ENCODE measurements around the gene NFIB.

The NFIB gene

DNA sequence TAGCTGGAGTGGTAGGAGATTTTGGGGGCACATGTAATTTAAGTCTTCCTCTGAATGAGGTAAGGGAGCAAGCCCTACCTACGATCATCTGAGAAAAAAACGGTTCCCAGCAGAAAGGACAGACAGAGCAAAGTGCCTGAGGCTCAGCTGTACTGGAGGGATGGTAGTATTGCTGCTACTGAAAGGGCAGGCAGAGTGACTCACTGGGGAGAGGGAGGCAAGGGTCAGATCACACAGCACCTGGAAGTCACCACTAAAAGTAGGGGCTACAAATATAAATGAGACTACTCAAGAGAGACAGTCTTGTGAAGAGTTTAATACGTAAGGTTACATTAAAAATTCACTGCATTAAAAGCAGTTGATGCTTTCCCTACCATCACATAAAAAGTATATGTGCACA, 75.9 kb downstream of the NFIB start:
- no peak for DNase-seq

DNA sequence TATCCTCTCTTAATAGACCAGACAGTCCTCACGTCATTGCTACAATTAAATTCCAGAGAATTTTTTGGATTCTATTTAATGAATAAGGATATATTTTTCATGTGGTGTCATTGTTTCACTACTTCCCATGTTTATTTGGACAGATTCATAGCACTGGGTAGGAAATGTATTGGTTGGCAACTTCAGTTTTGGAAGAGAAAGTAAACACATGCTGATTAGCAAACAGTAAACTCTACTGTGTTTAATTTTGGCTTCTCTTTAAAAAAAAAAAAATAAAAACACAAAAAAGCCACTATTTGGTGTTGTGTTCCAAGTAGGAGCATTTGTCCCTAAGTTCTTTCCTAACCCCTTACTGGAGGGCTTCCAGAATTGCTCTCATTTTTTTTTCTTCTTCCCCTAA, 77.3 kb downstream of the NFIB start:
- no peak for DNase-seq

DNA sequence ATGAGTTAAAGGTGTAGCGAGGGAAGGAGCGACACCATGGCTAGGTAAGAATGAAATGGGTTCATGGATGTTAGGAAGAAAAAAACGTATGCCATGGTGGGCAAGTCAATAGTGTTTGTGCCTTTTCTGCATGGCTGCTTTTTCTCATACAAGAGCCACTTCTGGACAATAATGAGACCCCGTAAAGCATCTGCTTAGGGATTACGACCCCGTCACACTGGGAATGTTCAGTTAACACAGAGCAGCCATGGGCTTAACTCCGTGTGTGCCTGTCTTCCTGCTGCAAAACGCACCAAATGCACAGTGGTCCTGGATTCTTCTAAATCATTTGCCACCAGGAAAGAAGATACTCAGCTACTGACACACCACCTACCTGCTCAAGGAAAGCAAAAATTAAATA, 81.8 kb downstream of the NFIB start:
- DNase-seq: no peak

DNA sequence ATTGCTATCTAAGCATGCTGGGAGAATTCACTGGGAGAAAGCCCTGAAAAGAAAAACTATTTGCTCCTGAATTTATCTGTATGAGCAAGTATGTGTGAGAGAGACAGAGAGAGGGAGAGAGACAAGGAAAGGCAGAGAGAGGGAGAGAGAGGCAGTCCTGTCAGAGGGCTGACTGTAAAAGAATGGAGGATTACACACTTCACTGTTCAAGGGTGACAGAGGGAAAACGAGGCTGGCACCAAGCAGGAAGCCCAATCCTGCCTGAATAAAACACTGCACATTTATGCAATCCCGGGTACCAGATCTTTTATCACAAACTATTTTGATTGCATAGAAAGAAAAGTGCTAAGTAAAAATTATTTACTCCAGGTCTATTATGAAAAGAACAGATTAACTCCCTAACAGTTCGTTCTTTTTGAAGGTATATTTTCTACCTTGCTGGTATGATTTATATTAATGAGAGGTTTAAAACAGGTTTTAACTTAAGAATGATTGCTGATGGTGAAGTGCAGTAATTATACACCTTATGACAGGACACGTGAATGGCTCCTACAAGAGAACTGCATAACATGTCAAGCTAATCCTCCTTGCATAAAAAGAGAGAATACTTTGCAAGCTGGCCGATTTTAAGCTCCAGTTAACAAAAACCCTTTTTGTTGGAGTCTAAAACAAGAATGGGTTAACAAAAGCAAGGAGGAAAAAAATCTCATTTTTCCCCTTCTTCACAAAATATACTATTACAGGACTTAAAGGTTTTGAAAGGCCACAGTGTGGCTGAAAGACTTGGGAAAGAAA, 82.5 kb downstream of the NFIB start:
- no peak for DNase-seq

- no peak for DNase-seq
Observed at GRCh38 chr9:14228602-14229001, 85.3 kb downstream of the NFIB start.

GRCh38 chr9:14226855-14227532, 86.9 kb downstream of the NFIB start:
- no peak for DNase-seq

GRCh38 chr9:14223081-14223480, 90.9 kb downstream of the NFIB start:
- no peak for DNase-seq

DNA sequence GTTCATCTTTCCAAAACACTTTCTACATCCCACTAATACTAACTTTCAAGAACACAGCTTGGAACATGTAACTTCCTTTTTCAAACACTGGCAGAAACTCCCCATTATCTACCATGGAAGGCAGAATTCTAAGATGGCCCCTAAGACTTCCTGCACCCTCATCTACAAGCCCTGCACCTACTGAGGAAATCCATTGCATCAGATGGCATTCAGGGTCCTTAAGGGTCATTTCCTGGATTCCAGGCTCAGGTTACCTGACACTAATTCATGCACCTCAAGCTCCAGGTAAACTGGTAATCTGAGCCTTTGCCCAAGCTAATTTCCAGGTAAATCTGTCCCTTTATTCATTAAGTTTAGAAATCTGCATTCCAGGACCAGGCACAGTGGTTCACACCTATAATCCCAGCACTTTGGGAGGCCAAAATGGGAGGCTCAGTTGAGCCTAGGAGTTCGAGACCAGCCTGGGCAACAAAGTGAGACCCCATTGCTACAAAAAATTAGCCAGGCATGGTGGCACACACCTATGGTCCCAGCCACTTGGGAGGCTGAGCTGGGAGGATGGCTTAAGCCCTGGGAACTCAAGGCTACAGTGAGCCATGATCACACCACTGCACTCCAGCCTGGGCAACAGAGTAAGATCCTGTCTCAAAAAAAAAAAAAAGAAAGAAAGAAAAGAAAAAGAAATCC, 91.6 kb downstream of the NFIB start:
- no peak for DNase-seq

- no peak for DNase-seq
Observed at GRCh38 chr9:14221558-14221957, 92.4 kb downstream of the NFIB start.

DNA sequence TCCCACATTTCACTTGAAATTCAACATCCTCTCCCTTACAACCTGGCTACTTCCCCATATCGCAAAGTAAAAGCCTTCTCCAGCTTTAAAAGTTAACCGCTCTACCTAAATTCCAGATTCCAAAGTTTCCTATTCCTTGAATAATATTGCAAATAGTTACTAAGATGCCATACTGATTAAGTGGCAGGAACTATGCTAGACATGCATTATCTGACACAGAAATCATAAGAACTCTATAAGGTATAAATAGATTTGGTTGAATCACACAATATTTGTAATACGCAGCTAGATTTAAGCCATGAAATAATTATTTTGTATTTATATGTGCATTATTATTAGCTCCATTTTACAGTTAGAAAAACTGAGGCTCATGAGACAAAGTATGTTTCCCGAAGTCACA, 92.8 kb downstream of the NFIB start:
- DNase-seq: no peak

GRCh38 chr9:14220256-14220655, 93.7 kb downstream of the NFIB start:
- no peak for DNase-seq

DNA sequence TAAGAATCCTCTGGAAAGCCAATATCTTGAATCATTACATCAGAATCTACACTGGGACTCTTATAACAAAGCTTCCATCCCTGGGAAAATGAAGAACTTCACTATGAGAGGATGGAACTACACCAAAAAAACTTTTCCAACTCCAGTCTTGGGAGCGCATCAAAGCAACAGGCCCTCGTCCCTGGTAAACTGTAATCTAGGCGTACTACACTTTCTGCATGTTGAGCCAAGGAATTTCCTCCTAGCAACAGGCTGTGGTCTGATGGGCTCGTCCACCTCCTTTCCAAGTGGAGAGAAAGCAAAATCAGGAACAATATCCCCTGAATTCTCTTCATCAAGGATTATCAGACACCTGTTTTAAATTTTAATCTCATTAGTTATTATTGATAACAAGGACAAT, 94.1 kb downstream of the NFIB start:
- no peak for DNase-seq

DNA sequence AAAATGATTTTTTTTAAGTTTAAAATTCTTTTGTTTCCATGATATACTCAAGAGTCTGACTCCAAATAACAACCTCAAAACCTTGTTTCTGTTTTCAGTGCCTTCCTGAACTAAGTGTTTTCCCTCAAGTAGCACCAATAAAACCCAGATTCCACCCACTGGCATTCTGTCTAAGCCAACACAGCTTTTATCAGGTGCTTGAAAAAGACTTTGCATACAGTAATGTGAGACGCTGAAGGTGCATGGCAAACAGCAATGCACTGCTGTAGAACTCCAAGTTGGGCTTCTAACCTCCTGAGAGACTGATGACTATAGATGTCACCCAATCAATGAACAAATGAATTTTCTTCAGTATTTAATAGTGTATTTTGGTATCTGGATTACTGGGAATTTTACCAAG, 95.7 kb downstream of the NFIB start:
- DNase-seq: no peak

GRCh38 chr9:14216612-14217194, 97.2 kb downstream of the NFIB start:
- DNase-seq: no peak

DNA sequence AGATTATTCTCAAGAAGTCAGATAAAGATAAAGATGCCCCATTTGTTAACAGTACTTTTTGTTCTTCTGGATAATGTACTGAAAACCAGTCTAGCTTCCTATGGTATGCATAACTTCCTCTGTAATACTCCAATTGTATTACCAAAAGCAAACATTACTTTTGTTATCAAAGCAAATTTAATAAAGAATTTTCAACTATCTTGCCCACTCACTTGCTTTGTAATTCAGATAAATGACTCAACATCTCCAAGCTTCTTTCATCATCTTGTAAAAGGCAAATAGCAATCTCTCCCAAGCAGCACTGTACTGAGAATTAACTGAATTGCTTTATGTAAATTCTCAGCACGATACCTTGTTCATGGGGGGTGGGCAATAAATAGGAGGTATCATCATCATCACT, 98.3 kb downstream of the NFIB start:
- DNase-seq: no peak

DNA sequence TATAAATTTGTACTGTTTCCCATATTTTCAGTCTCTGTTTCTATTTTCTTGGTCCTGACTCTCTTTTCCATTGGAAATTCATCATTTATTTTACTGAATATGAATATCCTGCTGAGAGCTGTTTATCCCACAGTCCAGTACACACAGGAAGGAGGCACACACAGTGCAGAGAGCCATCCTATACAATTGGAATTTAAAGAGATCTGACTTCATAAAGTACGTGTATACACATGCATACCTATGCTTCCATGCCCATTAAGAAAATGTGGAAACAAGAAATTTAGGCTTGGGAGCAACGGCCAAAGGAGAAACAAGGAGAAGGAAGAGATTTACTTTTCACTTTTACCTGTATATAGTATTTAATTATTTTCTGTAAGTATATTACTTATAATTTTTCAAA, 99.2 kb downstream of the NFIB start:
- no peak for DNase-seq

DNA sequence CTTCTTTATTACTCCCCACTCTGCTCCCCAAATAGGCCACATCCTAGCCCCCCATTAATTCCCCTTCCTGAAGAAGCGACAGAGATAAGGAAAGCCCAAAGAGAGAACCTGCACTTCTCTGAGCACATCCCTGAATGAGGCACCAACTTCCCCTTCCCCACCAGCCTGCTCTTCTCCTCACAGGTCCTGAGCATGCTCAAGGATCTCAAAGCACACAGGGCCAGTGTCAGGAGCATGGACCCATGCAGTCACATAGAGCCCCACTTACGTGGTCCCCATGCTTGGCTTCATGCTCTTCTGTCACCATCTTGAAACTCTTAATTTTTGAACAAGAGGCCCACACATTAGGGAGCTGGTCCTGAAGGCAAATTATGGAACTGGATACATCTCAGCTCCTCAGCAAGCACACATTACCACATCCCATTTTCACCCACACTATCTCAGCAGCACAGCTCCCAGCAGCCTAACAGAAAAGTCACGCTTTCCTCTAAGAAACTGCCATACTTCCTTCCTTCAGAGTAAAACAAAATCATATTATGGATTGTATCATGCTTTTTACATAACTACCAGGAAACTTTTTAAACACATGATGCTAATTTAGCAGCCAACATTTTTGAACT, 99.8 kb downstream of the NFIB start:
- DNase-seq: no peak

GRCh38 chr9:14213504-14213903, 100.4 kb downstream of the NFIB start:
- no peak for DNase-seq

DNA sequence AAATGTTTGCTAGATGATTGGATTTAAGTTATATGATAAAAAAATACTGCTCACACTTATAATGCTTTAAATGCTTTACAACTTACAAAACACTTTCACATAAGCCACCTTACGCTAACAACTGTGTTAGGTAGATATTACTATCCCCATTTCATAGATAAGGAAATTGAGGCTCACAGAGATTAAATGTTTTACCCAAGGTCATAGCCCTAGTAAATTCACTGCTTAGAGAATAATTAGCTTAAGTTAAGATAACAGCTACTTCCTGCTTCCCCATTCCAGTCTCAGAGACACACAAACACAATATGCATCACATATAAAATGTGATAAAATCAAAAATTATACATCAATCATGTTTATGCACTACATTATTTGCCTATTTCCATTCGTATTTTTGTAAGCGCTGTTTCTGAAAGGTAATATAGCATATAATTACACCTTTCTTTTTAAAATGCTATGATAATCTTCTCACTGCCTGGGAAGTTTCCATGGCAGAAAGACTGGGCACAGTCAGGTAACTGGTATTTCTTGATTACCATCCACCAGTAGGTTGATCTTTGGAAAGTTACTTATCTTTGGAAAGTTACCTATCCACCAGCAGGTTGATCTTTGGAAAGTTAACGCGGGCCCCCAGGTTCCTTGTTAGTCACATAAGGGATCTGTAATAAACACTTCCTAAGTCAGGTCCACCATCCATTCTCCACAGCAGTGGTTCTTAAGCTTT, 101.1 kb downstream of the NFIB start:
- DNase-seq: no peak

DNA sequence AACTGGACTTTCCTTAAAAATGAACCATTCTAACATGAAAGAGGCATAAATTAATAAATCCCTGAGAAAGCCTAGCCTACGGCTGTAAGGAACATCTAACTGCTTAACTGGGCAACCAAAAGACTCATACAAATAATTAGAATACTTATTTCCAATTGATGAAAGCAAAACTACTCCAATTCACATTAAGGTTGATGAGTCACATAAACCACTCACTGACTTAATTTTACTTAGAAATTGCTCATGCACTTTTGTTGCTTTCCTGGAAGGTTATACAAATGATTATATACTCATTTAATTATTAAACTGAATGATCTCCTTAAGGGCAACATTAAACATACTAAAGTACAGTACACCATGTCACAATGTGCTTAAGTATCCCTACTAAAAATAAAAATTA, 101.9 kb downstream of the NFIB start:
- no peak for DNase-seq

- DNase-seq: no peak
Observed at GRCh38 chr9:14211564-14211963, 102.4 kb downstream of the NFIB start.

- DNase-seq: no peak
Observed at GRCh38 chr9:14210428-14210827, 103.5 kb downstream of the NFIB start.
